GM19099 (cell line): Measurements from ENCODE around the gene PAQR5.
A peak's percentile ranks its signal among the peaks of the same experiment; 100 is the strongest.

Experiments used
- POLR2A ChIP-seq: IDR thresholded peaks from 3 replicates; pipeline ENCODE4 v1.6.1; 2011; ENCODE audit warnings: low read depth; ENCODE audit not compliant: insufficient read length; ENCODE audit errors: extremely low read depth

Gene PAQR5

DNA sequence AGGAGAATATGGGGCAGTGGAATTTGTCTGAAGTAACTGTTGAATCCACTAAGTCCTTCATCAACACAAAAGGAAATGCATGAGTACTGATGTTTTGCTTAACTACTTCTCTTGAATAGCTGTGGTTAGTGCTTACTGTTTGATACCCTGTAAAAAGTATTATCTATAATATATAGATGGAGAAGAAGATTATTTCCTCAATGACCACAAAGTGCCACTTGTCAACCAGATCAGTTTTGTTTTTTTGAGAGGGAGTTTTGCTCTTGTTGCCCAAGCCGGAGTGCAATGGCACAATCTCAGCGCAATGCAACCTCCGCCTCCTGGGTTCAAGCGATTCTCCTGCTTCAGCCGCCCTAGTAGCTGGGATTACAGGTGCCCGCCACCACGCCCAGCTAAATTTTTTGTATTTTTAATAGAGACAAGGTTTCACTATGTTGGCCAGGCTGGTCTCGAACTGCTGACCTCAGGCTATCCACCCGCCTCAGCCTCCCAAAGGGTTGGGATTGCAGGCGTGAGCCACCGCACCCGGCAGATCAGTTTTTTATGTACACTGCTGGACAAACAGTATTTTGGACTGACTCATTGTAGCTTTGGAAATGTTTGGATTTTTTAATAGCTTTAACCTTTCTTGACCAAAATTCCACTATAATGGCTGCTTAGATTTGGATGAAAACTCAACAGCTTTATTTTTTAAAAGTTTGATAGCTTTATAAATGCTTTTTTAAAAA is 152.4 kb downstream of the PAQR5 start:
- TF ChIP-seq POLR2A: no peak

GRCh38 chr15:69451951-69452691 is 153.4 kb downstream of the PAQR5 start:
- TF ChIP-seq POLR2A: no peak

GRCh38 chr15:69452692-69453521 is 154.2 kb downstream of the PAQR5 start, which contains the start of gene RPLP1:
RPLP1 (plus strand) TSS chr15:69452818; CDS start chr15:69452949, 131 bp downstream.
- peak; percentile 100 for TF ChIP-seq POLR2A

GRCh38 chr15:69454953-69455352 is 156.2 kb downstream of the PAQR5 start:
- no peak for TF ChIP-seq POLR2A

GRCh38 chr15:69456208-69457166 is 157.8 kb downstream of the PAQR5 start:
- no peak for TF ChIP-seq POLR2A
